HG03135 (cell line): Measurements from ENCODE around the gene ABHD17B.
"Not testable (repeated sequence)": the region's sequence is repeated elsewhere in the genome, so short reads cannot be mapped to it uniquely, and the experiment has no call there.

Experiments used
- ATAC-seq: cut with Tn5 transposase; IDR thresholded peaks from one replicate; pipeline ENCODE4 v1.9.1; 2021; ENCODE audit warnings: mild to moderate bottlenecking, moderate library complexity; ENCODE audit not compliant: unreplicated experiment

ABHD17B gene

DNA sequence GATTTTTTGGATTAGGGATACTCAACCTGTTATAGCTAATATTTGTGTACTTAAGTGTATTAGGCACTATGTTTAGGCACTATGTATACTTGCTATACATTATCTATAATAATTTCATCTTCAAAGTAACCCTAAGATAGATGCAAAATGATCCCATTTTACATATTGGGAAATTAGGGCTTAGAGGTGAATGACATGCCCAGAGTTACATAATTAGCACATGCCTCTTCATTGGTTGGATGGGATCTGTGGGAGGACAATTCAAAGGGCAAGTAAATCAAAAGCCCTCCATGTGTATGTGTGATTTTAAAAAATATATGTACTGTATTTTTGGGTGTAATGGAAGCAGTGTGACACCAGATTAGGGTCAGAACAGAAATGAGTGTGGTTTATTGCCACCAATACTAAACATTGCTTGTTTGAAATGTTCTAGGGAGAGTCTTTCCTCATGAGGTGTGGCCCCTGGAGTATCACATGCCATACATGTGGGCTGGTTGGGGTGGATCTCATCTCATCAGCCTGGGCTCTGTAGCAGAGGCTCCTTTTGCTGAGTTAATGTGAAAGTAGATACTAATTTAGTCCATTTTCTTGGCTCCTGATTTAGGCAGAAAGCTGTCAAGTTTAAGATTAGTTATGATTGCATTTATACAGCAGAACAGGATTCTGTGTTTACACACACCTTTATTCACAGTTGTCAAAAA is 6.0 kb upstream of the ABHD17B start:
- ATAC-seq, result no peak

DNA sequence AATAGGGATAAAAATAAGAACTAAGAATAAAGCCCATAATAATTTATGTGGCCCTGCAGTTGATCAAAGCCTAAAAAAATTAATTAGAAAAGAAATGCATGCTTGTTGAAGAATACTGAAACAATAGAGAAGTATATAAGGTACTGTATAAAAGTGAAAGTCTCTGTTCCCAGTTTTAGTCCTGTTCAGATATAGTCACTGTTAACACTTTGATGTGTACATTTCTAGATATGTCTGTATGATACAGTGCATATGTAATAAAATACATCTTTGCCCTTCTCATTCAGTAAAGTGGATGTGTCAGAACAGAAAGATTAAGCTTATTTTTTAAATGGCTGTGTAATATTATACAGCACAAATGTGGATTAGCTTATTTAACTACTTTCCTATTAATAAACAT is 4.5 kb upstream of the ABHD17B start:
- no peak for ATAC-seq

DNA sequence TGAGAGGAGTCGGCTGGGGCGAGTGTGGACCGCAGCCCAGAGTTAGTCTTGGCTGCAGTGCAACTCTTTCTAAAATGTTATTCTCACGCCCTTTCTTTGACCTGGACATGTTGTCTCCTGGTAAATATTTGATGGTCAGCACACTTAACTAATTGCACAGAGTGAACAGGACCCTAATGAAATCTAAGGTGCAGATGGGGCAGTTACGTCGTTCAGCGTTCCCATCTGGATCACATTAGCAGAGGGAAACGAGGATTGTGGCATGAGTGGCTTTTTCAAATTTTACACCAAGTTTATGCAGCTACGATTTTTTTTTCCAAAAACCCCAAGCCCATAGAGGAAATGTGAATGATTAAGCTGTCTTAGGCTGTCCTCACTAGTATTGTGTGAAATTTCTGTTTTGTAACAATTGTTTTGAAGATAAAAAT is 929 bp upstream of the ABHD17B start:
- no peak for ATAC-seq

DNA sequence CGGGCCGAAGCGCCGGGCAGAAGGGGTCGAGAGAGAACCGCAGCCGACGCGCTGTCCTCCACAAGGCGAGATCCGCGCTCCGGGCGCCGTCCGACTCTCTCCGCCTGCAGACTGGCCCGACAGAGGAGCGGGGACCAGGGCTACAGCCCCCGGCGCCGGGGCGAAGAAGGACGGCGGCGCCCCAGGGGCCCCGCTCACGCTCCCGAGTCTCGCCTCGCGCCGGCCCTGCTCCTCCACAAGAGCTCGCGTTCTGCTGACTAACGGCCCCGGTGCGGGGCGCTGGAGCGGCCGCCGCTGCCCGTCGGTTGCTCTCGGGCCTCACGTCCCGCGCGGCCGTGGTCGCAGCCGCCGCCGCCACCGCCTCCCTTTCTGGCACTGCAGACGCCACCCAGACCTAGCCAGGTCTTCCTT is 338 bp downstream of the ABHD17B start:
- peak; percentile 19 for ATAC-seq

DNA sequence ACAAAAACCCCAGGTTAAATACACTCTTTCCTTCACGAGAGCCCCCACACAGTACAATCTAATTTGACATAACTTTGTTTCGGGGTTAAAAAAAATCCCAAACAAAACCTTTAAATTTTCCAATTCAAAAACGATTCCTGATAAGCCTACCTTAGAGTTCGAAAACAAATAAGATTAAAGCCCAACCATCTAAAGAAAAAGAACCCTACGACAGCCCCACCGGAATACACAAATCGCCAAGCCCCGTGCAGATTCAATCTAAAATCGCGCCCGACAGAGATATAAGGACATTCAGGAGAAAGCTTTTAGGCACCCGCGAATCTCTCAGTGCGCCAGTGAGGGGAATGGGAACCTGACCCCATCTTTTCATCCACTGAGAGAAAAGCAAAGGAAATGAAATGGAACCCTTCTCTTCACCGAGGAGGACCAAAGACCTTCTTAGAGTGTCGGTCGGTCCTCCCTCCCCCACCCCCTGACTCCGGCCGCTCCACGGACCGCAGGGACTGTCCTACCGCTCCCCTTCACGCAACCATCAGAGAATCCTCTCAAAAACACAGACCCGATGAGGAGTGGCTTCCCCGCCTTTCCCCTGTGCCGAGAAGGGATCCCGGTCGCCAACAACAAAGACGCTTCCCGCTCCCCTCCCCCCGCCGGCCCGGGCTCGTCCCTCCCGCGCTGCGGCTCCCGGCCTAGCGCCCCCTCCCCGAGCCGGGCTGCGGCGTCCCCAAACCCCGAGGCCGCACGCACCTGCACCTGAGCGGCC is 925 bp downstream of the ABHD17B start:
- ATAC-seq, result peak; percentile 3

DNA sequence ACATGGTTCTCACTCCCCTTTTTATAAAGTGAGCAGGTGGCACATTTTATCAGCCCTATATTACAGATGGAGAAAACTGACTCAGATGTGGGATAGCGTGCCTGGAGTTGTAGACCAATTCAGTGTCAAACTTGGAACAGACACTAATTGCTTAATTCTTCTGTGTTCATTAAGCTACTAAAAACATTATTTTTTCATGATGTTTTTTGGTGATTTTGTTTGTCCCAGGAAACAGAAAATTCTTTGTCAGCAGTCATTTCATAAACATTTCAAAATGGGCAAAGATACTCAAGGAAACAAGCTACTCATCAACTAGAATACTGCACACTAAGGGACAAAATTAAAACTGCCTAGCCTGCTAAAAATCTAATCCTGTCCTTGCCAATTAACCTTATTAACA is 2.2 kb downstream of the ABHD17B start:
- no peak for ATAC-seq

DNA sequence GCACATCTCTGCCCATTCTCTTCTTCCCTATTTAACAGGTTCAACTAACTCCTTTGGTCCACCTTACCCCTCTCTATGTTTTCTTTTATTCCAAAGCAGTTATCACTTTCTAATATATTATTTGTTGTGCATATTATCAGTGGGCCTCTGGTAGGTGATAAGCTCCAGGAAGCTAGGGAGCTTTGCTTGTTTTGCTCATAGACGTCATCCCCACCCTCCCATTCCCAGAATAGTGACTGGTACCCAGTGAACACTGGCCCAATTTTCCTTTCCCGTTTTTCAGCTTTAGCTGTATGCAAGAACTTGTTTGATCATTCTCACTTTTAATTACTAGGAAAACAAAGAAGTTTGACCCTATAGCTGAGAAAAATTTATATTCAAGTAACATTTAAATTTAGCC is 6.9 kb downstream of the ABHD17B start:
- no peak for ATAC-seq

DNA sequence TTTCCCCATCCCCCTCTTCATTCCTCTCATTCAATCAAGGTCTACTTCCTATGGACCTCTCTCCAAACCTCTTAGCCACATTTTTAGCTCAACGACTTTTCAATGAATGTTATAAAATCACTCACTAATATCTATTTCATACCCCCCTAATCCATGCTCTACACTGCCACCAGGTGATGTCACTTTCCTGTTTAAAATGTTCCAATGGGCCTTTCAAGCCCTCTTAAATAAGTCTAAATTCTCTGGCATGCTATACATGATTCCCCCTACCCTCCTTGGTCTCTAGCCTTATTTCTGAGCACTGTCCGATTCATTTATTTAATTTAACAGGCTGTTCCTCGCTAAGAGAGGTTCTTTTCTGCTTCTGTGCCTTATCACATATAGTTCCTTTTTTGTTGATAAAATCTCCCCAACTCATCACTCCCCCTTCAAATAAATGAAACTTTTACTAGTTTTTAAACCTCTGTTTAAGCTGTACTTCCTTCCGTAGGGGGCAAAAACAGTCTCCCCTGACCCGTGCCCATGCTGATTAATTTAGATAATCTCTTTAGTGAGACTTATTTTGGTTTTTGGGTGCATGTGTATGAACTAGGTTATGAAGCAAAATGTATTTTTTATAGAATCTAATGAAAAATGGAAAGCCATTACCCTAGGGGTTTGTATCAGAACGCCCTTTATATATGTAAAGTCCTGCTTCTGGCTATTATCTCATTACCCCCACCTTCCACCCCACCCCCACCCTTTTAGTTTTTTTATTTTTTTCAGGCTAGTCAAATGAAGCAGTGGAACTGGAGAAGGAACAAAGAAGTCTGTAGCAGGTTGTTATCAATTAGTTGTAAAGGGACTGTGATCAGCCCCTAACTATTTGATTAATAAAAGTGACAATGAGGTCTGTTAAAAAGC is 9.0 kb downstream of the ABHD17B start:
- no peak for ATAC-seq

DNA sequence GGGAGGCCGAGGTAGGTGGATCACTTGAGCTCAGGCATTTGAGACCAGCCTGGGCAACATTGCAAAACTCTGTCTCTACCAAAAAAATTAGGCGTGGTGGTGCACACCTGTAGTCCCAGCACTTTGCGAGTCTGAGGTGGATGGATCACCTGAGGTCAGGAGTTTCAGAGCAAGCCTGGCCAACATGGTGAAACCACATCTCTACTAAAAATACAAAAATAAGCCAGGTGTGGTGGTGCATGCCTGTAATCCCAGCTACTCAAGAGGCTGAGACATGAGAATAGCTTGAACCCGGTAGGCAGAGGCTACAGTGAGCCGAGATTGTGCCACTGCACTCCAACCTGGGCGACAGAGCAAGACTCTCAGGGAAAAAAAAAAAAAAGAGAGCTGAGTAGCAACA is 12.2 kb downstream of the ABHD17B start:
- ATAC-seq, result not testable (repeated sequence)

DNA sequence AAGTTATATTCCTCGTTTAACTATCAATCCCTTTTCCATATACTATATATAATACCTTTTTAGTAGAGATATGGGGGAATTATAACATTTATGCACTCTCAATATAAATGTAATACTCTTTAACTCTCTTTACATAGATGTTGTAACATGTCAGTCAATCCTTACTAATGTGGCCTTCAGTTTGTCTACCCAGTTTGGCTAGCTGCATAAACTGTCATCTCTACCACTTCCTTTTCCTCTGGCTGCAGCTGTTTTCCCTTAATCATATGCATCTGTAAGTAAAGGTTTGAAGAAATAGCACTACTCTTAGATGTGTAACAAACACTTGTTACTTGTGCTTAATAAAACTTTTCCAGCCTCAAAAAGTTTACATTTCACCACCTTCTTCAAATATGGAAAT is 13.4 kb downstream of the ABHD17B start:
- no peak for ATAC-seq

DNA sequence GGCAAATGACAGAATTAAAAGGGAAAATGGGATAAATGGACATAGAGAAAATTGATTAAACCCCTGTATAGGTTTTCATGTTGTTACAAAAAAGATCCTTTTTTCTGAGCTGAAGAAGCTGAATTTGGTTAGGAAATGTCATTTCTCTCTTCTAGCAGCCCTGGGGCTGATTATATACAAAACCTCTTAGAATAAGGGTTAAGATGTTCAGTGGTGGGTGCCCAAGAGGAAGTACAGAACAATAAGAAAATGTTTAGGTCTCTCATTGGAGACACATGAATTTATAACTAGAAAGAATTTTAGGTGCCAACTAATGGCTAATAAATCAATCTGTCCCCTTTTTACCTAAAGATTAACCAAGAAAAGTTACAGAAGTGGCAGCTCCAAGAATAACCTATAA is 14.2 kb downstream of the ABHD17B start:
- ATAC-seq, result no peak

DNA sequence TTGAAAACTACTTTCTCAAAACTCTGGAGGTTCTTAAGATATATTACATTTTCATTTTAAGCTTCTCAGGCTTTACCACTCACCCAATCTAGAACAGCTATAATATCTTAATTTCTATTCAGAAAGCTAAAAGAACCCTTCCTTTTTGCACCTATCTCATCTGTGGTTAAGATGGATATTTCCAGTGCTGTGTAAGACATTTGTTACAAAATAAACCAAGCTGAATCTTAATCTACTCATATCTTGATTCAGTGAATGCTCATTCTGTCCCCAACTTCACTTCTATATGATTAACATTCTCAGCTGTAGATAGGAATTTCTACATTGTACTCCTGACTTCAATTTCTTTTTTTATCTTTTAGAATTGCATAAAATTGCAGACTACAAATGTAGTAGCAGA is 15.0 kb downstream of the ABHD17B start:
- no peak for ATAC-seq

DNA sequence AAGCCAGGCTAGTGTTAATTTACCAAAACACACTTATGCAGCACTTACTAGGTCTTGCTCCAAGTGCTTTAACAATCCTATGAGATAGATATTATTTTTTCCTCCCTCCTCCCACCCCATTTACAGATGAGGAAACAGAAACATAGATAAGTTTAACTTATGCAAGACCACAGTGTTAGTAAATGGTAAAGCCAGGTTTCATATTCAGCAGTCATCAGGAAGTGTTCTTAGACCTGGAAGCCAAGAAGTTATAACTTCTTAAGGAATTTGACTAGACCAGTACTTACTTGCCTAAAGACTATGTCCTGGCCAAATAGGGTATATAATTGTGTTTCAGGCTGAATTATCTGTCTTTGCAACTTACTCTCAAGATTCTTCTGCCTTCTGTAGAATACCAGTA is 15.9 kb downstream of the ABHD17B start:
- no peak for ATAC-seq

DNA sequence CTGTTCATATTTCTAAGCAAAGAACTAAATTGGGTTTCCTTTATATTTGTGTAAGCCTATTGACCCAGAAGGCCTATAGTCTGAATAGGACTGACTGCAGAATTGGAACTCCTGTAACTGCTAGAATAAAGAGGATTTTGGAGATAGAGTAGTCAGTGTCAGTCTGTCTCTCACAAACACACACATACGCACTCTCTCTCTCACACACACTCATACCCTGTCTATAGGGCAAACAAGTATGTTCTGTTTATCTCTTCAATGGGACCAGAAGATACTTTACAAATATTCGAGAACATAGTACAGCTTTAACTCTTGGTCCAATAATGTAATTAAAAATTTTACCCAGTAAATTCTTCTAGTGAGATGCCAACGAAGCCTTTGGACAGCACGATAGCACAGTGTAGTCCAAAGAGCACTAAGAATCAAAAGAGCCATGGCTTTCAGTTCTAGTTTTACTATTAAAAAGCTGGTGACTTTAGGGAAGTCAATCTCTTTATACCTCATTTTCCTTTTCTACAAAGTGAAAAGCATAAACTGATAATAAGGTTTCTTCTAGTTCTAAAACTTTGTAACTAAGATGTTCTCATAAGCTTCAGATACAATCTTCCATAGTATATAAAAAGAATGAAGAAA is 19.3 kb downstream of the ABHD17B start:
- no peak for ATAC-seq

DNA sequence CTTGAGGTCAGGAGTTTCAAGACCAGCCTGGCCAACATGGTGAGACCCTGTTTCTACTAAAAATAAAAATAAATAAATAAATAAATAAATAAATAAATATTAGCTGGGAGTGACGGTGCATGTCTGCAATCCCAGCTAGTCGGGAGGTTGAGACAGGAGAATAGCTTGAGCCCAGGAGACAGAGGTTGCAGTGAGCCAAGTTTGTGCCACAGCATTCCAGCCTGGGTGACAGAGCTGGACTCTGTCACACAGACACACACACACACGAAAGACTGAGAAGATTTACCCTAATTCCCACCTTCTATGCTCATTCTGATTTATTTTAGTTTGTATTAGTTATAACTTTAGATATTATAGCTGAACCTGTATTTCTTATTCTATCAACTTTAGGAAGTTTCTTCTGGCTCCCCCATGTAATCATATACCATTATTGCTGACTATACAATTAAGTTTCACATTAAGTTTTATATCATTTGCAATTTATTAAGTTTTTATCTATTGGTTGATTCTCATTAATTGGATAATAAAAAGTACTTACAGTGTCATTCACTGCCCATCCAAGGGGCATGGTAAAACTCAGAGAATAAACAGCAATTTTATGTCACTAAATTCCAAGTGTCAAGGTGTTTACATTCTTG is 20.8 kb downstream of the ABHD17B start:
- no peak for ATAC-seq

DNA sequence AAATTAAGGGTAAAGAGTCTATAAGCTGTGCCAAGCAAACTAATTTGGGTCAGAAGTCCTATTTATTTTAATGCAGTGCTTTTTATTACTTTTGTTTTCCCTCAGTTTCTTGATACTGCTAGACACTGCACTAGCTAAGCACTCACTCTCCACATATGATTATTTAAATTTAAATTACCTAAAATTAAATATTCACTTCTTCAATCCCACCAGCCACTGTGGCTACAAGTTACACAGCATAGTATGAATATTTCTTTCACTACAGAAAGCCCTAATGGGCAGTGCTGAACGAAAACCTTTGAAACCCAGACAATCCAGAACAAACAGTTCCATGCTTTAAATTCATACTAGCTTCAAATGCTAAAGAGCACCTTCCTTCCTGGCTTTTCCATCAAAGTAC is 23.6 kb downstream of the ABHD17B start:
- ATAC-seq, result no peak

DNA sequence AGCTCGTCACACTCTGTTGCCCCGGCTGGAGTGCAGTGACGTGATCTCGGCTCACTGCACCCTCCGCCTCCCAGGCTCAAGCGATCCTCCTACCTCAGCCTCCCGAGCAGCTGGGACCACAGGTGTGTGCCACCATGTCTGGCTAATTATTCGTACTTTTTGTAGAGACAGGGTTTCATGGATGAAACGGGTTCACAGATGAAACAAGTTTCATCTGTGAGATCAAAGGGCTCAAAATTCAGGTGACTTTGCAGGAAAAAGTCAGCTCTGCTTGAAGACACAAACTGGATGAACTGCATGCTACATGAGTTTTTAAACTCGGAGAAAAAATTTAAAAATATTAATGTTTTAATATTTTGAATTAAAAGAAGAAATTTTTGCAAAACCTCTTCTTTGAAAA is 24.5 kb downstream of the ABHD17B start:
- ATAC-seq, result no peak

DNA sequence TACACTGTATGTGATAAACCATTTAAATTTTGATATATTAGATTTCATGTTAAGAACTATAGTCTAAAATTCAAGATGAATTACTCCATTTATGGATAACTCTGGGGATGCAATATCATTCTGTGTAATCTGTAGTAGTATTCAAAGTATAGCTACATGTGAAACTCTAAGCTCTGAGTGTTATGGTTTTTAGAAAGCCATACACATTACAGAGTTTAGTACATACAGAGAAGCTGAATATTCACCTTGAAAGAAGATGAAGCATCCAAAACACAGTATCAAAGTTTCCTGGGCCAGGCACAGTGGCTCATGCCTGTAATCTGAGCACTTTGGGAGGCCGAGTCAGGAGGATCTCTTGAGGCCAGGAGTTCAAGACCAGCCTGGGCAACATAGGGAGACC is 25.0 kb downstream of the ABHD17B start:
- no peak for ATAC-seq

DNA sequence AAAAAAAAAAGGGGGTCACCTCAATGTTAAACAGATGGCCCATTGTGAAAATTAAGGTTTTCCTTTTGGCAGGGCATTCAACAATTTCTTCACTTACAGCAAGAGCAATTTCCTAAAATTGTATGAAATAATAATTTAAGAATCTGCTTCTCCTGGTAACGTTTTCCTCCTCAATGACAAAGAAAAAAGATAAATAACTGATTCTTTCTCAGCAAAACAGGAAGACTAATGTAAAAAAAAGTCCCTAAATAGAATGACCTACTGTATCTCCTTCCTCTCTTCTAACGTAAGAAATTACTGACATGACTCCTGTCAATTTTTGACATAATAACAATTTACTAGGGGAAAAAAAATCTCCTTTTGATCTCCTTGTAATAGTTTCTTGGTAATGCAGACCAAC is 25.5 kb downstream of the ABHD17B start:
- no peak for ATAC-seq

DNA sequence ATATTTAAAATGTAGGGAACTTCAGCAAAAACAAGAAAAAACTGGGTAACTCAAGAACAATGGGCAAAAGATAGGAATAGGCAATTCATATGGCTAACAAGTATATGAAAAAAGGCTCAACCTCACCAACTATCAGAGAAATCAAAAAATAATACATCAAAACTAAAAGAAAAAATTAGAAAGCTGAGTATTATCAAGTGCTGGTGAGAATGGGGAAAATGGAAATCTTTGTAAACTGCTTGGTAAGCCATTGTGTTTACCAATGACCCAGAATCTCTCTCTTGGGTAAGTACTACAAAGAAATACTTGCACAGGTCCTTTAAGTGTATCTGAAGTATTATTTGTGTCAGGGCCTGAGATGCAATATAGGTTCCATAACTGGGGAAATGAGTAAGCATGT is 27.0 kb downstream of the ABHD17B start:
- no peak for ATAC-seq
